K562 (cell line): Measurements from ENCODE around the gene CSF2. TPM values are rescaled to one million over a fixed set of nuclear protein-coding genes. Genes with fewer than 3 reads are reported as not detected.

ENCODE experiments used
- C11orf30 ChIP-seq: fragments of 450-650 bp; IDR thresholded peaks from 2 replicates; pipeline ENCODE4 v1.6.1; 2016; ENCODE audit warnings: low read depth, mild to moderate bottlenecking
- CCNT2 ChIP-seq: IDR thresholded peaks from 2 replicates; pipeline ENCODE4 v1.6.1; 2011; ENCODE audit warnings: borderline replicate concordance, low read depth, mild to moderate bottlenecking, moderate library complexity, mixed read lengths, low read length; ENCODE audit not compliant: insufficient read length; ENCODE audit errors: extremely low read depth
- CREB1 ChIP-seq, 2 experiments: sonication (generic) in 1 of 2; formaldehyde crosslinking in 1 of 2; IDR thresholded peaks; 2 replicates each; pipeline versions ENCODE4 v1.6.1 to v1.8.0; 2012 to 2022; ENCODE audit warnings: inconsistent platforms in 1 of 2, mild to moderate bottlenecking in 1 of 2, missing genetic modification reagents in 1 of 2, moderate library complexity in 1 of 2
- CREM ChIP-seq: IDR thresholded peaks from 2 replicates; pipeline ENCODE4 v1.6.1; 2014; ENCODE audit warnings: antibody characterized with exemption, low read depth
- DMBX1 ChIP-seq: fragments of 250-450 bp; sonication (Bioruptor Pico); IDR thresholded peaks from 2 replicates; pipeline ENCODE4 v1.8.0; 2022; ENCODE audit warnings: inconsistent platforms, mild to moderate bottlenecking, moderate library complexity, borderline replicate concordance
- EP400 ChIP-seq: fragments of 450-650 bp; IDR thresholded peaks from 2 replicates; pipeline ENCODE4 v1.6.1; 2017; ENCODE audit warnings: antibody characterized with exemption, mild to moderate bottlenecking, moderate library complexity
- FOSL1 ChIP-seq: fragments of 200-800 bp; sonication (Bioruptor generic); conservative IDR thresholded peaks from 2 replicates; pipeline ENCODE4 v1.6.1; 2016; ENCODE audit warnings: missing genetic modification characterization, missing compliant biosample characterization
- FOXA3 ChIP-seq, 2 experiments: fragments of 450-650 bp in 1 of 2; sonication (generic) in 1 of 2; formaldehyde crosslinking; IDR thresholded peaks in 1 of 2; conservative IDR thresholded peaks in 1 of 2; 2 replicates each; pipeline versions ENCODE4 v1.4.0 to v1.8.0; 2020 to 2022; ENCODE audit warnings: mild to moderate bottlenecking in 2 of 2, missing genetic modification reagents in 1 of 2
- FOXJ3 ChIP-seq: sonication (generic); formaldehyde crosslinking; IDR thresholded peaks from 2 replicates; pipeline ENCODE4 v1.4.0; 2020; ENCODE audit warnings: mild to moderate bottlenecking, missing genetic modification reagents
- GABPB1 ChIP-seq: sonication (generic); formaldehyde crosslinking; IDR thresholded peaks from 2 replicates; pipeline ENCODE4 v1.8.0; 2022; ENCODE audit warnings: mild to moderate bottlenecking, missing genetic modification reagents
- IRF2 ChIP-seq: sonication (generic); formaldehyde crosslinking; IDR thresholded peaks from 2 replicates; pipeline ENCODE4 v1.8.1; 2022; ENCODE audit warnings: mild to moderate bottlenecking, missing genetic modification reagents
- PURB ChIP-seq: sonication (generic); formaldehyde crosslinking; IDR thresholded peaks from 2 replicates; pipeline ENCODE4 v1.9.0; 2021; ENCODE audit warnings: low read depth, mild to moderate bottlenecking, missing genetic modification reagents
- SOX6 ChIP-seq: fragments of 450-650 bp; IDR thresholded peaks from 2 replicates; pipeline ENCODE4 v1.6.1; 2014; ENCODE audit warnings: mild to moderate bottlenecking
- THAP12 ChIP-seq: fragments of 250-450 bp; sonication (Bioruptor Pico); IDR thresholded peaks from 2 replicates; pipeline ENCODE4 v1.9.0; 2021; ENCODE audit warnings: mild to moderate bottlenecking, inconsistent platforms
- U2AF2 ChIP-seq: fragments of 200-400 bp; formaldehyde crosslinking; optimal IDR thresholded peaks from 2 replicates; pipeline ENCODE3; 2017; ENCODE audit warnings: low read depth, mild to moderate bottlenecking, low read length
- ZNF121 ChIP-seq: sonication (generic); formaldehyde crosslinking; conservative IDR thresholded peaks from 2 replicates; pipeline ENCODE4 v1.8.0; 2022; ENCODE audit warnings: missing genetic modification reagents
- ZNF354B ChIP-seq: fragments of 250-450 bp; sonication (Bioruptor Pico); IDR thresholded peaks from 2 replicates; pipeline ENCODE4 v1.4.0; 2020
- polyA plus RNA-seq, 8 experiments: library from polyadenylated mRNA; depleted of rRNA in 4 of 8; stranded (reverse) in 5 of 8; unstranded in 3 of 8; fragments of >200 nt; fragmentation: Nextera tagmentation in 2 of 8; fragmentation: Illumina TruSeq in 1 of 8; extraction: Ambion mirVana in 2 of 8; extraction: Trizol in 1 of 8; gene quantifications; 2 replicates each; pipeline versions ENCODE4 v1.2.1 to v1.2.3, GENCODE V29; 2011 to 2014; ENCODE audit warnings: inconsistent platforms in 1 of 8, missing spikeins in 1 of 8
- total RNA-seq, 7 experiments: library from RNA; depleted of rRNA in 6 of 7; stranded (reverse); fragments of >200 nt in 6 of 7; fragmentation: Illumina TruSeq in 2 of 7; extraction: Trizol in 2 of 7; gene quantifications; 2 replicates each; pipeline versions ENCODE4 v1.2.1 to v1.2.3, GENCODE V29; 2011 to 2021; ENCODE audit warnings: low replicate concordance in 1 of 7
- TF ChIP-seq, protein P1 (sequence below): IDR thresholded peaks from 3 replicates; pipeline ENCODE4 v1.6.1; 2011; ENCODE audit warnings: borderline replicate concordance, mild to moderate bottlenecking; ENCODE audit not compliant: insufficient read length, insufficient read depth
- TF ChIP-seq, protein P2 (sequence below): fragments of 250-450 bp; sonication (Bioruptor Pico); IDR thresholded peaks from 2 replicates; pipeline ENCODE4 v1.5.0; 2020; ENCODE audit warnings: mild to moderate bottlenecking, borderline replicate concordance
- TF ChIP-seq, protein P3 (sequence below), 2 experiments: IDR thresholded peaks in 1 of 2; conservative IDR thresholded peaks in 1 of 2; 2 replicates each; pipeline ENCODE4 v1.6.1; 2016; ENCODE audit warnings: low read depth in 2 of 2, mild to moderate bottlenecking in 1 of 2, missing compliant biosample characterization in 1 of 2, missing genetic modification characterization in 1 of 2, moderate library complexity in 1 of 2

The CSF2 gene
- total and polyA plus RNA-seq, 9 of the 15 experiments (the other 6 are each of a cell fraction or from before 2014, with no cell fraction given) = 0.25 to 0.29 TPM; not detected in 7

- TF ChIP-seq FOXJ3 (no peak), CREB1 (IDR thresholded peaks at IDR 0.05) (peak; percentile 75), CREB1 (CRISPR knock-in tag; IDR thresholded peaks at IDR 0.05) (no peak; the same call in 1 of the 2 replicates), C11orf30 (peak; percentile 89), CREM (peak; percentile 89), FOSL1 (tag) (peak; percentile 84), ZNF121 (CRISPR knock-in tag) (no peak), EP400 (peak; percentile 61; the same call in 1 of the 2 replicates), CCNT2 (peak; percentile 95), SOX6 (peak; percentile 99), GABPB1 (CRISPR knock-in tag) (no peak), ZNF354B (CRISPR knock-in tag) (no peak), U2AF2 (no peak), PURB (no peak), IRF2 (no peak), DMBX1 (CRISPR knock-in tag) (peak; percentile 96), FOXA3 (CRISPR knock-in tag; conservative IDR thresholded peaks at IDR 0.05 in 1 of 2, IDR thresholded peaks at IDR 0.05 in 1 of 2) (peak in 1 of 2 experiments; percentile 56; a peak in 1 of 4 replicates), THAP12 (CRISPR knock-in tag) (no peak)
- TF ChIP-seq, protein P1, sequence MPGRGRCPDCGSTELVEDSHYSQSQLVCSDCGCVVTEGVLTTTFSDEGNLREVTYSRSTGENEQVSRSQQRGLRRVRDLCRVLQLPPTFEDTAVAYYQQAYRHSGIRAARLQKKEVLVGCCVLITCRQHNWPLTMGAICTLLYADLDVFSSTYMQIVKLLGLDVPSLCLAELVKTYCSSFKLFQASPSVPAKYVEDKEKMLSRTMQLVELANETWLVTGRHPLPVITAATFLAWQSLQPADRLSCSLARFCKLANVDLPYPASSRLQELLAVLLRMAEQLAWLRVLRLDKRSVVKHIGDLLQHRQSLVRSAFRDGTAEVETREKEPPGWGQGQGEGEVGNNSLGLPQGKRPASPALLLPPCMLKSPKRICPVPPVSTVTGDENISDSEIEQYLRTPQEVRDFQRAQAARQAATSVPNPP = no peak
- TF ChIP-seq, protein P2, sequence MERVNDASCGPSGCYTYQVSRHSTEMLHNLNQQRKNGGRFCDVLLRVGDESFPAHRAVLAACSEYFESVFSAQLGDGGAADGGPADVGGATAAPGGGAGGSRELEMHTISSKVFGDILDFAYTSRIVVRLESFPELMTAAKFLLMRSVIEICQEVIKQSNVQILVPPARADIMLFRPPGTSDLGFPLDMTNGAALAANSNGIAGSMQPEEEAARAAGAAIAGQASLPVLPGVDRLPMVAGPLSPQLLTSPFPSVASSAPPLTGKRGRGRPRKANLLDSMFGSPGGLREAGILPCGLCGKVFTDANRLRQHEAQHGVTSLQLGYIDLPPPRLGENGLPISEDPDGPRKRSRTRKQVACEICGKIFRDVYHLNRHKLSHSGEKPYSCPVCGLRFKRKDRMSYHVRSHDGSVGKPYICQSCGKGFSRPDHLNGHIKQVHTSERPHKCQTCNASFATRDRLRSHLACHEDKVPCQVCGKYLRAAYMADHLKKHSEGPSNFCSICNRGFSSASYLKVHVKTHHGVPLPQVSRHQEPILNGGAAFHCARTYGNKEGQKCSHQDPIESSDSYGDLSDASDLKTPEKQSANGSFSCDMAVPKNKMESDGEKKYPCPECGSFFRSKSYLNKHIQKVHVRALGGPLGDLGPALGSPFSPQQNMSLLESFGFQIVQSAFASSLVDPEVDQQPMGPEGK = no peak
- TF ChIP-seq, protein P3, sequence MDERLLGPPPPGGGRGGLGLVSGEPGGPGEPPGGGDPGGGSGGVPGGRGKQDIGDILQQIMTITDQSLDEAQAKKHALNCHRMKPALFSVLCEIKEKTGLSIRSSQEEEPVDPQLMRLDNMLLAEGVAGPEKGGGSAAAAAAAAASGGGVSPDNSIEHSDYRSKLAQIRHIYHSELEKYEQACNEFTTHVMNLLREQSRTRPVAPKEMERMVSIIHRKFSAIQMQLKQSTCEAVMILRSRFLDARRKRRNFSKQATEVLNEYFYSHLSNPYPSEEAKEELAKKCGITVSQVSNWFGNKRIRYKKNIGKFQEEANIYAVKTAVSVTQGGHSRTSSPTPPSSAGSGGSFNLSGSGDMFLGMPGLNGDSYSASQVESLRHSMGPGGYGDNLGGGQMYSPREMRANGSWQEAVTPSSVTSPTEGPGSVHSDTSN (CRISPR knock-in tag; IDR thresholded peaks at IDR 0.05; ENCODE audit: low read depth) = peak; percentile 93
- TF ChIP-seq, protein P3 (tag; conservative IDR thresholded peaks at IDR 0.05; ENCODE audit: low read depth) = peak; percentile 100
Observed at GRCh38 chr5:132098151-132098594, 24.6 kb downstream of the CSF2 start (continued).
